GM19452 (cell line): Measurements from ENCODE around the gene PNLIPRP3.

Experiments used
- ATAC-seq: cut with Tn5 transposase; IDR thresholded peaks from one replicate; pipeline ENCODE4 v1.9.1; 2021; ENCODE audit not compliant: unreplicated experiment

PNLIPRP3 gene

DNA sequence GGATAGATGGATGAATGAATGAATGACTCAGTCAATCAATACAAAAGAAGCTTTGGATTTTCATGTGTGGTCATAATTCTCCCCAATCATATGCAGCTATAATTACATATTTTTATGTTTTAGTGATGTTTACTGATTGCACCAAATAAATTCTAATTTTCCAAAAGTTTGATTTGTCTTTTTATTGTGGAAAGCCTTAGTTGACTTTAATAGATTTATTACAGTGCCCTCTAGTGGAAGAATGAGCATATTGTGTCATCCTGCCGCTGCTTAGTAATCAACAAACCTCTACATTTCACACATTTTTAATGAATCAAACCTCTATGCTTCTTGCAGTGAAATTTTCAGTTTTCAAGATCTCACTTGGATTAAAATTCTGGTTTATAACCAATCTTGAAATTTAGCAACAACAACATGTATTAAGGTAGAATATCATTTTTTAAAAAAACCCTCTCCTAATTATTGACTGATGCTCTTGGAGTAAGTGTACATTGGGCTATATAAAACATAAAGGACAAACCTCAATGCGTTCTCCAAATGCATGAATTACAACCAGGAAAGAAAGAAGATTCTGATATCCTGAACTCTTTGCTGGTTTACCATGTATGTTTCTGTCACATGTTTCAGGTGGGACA, 62.5 kb downstream of the PNLIPRP3 start:
- no peak for ATAC-seq

DNA sequence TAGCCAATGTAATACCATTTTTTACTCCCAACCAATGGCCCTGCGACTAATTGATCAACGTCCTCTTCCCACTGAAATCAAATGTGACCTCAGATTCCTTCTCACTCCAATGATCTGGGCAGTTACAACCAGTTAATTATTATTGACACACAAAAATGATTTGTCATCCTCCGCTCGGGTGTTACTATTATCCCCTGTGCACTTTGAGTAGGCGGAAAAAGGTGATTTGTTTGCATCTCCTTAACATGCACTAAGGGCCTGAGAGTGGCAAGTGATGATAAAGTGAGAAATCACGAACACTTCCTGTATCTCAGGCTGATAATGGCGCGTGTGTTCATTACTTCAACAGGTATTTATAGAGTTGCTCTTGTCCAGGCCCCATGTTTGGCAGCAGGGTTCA, 77.1 kb downstream of the PNLIPRP3 start:
- no peak for ATAC-seq

DNA sequence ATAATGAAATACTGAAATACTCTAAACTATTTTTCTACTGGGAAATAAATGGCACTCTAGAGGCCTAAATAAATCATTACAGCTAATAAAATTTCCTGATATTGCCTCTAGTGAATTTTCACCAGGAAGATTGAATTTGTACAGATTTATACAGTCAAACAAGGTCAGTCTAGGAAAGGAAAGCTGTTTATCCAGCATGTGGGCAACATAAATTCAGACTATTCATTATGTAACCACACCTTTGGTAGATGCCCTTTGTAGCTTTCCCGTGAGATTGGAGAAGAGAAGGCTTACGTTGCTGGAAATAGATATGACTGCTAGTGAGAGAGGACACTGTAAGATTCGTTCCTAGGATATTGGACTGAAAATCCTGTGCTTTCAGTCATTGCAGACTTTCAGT, 82.9 kb downstream of the PNLIPRP3 start:
- no peak for ATAC-seq

DNA sequence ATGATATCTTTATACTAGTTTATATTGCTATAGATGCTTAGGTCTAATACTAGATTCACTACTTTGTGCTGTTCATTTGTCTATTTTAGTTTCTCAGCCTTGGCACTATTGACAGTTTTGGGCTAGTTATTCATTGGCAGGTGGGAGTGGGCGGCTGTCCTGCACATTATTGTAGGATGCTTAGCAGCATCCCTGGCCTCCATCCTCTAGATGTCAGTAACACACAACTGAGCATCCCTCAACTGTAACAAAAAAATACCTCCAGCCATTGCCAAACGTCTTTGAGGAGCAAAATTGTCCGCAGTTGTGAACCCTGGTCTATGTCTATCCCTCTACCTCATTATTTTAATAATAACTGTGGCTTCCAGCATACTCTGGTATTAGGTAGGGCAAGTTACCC, 83.7 kb downstream of the PNLIPRP3 start:
- ATAC-seq = no peak

DNA sequence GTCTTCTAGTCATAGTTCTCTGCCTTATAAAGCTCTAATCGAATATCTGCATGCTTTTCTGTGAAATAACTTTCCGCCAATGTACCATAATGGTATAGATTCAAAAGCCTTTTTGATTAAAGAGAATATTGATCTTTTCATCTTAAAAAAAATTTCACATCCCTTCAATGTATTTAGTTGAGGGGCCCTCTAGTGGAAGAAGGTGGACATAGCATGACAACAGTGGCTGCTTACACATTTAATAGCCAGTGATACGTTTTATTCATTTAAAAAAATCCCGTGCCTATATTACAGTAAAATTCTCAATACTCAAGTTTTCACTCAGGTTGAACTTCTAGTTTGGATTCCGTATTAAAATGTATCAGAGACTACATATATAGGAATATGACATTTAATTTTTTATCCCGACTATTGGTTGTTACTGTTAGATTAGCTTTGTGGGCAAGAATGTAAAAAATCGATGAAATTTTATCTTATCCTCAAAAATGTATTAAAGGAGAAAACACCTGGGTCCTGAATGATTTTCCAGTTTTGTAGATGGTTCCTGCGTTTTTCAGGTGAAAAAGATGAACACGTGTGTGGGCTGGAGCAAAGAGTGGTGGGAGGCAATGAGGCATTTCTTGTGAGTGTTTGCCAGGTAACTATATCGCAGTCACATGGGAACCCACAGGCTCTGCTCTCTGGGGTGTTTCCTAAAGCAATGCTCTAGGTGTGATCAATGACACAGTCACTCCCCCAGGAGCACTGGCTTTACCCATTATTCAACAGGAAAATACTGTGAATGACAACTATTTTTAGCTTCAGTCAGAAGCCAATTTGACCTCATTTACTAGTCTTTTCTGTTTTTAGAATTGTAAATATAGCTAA, 94.0 kb downstream of the PNLIPRP3 start:
- no peak for ATAC-seq

DNA sequence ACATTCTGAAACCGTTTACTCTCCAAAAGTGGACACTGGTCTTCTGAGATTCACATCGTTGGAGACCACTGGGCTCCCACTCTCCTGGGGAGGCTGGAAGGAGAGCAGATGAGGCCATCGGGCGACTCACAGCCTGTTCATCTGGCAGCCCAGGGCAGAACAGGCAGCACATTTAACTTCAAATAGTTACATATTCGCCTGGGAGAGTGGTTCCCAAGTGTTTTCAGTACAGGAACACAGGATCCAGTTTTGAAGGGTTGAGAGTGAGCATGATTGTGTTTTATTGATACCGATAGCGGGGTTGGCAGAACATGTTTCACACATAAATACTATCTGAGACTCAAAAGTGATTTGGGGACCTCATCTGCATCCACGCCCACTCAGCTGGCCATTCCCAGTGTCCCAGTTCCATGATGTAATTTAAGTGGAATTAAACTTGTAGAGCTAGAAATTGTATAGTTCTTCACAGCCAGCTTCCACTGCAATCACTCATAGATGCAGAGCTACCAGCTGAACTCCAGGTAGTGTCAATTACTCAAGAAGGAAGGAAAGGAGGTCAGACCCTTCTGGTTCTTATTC, 95.2 kb downstream of the PNLIPRP3 start:
- ATAC-seq = no peak

DNA sequence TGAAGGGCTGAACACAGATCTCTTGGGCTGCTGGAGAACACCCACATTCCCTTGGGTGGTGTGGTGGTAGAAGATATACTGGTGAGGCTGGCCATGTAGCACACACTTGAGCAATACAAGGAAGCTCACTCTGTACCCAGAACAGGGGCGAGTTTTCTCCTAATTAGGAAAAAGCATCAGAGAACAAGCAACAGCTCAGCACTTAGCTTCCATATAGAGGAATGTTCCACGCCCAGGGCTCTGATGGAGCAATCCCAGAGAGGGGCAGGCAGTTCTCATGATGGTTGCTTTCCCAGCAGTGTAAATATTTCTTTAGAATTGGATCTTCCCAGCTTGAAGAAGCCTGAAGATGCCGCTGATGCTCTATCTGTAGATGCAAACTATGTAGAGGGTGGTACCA, 97.1 kb downstream of the PNLIPRP3 start:
- no peak for ATAC-seq

DNA sequence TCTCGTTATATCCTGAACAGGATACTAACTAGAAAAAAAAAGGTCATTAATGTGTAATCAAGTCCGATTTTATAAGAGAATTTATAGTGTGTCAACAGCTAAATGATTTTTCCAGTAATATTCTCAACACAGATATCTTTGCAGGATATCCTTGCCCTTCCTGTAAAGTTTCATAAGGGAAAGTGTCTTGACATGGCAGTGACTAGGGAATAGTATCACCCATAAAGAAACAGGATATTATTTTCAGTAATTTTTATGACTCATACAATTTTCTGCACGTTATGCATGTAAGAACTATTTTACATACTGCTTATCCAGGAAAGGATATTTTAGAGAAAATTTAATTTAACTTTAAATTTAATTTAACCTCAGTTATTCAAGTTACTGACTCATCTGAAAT, 98.6 kb downstream of the PNLIPRP3 start:
- ATAC-seq = no peak
